Measurements from ENCODE around the gene AHCYL1. TPM values are rescaled to one million over a fixed set of nuclear protein-coding genes. Genes with fewer than 3 reads are reported as not detected.

AHCYL1 gene
- total and polyA plus RNA-seq, 10 of the 15 experiments (the other 5 are each of a cell fraction or from before 2014, with no cell fraction given): 24.7 to 73.6 (median 46.8) TPM

- TF ChIP-seq EZH2 (IDR thresholded peaks at IDR 0.05; ENCODE audit: borderline replicate concordance, control insufficient read depth, low read depth, low read length) (no peak), SREBF2 (IDR thresholded peaks at IDR 0.05; ENCODE audit: low read length) (no peak), EP300 (IDR thresholded peaks at IDR 0.05; ENCODE audit: borderline replicate concordance in 1 of 2, control insufficient read depth in 1 of 2, low read depth in 2 of 2, low read length in 2 of 2) (no peak), NFIC (IDR thresholded peaks at IDR 0.05; ENCODE audit: low read depth, low read length) (peak; percentile 42; the same call in 1 of the 2 replicates), MTA3 (IDR thresholded peaks at IDR 0.05; ENCODE audit: borderline replicate concordance, low read length) (0 out of 2 replicates have a peak, but pooled peaks have one; percentile 38), POLR2A (IDR thresholded peaks at IDR 0.05; ENCODE audit: low read depth, low read length) (no peak), RUNX3 (IDR thresholded peaks at IDR 0.05; ENCODE audit: low read length) (peak; percentile 26; the same call in 1 of the 2 replicates), NR2F1 (conservative IDR thresholded peaks at IDR 0.05) (0 out of 2 replicates have a peak, but pooled peaks have one; percentile 13), PML (IDR thresholded peaks at IDR 0.05; ENCODE audit: low read length) (no peak), ZNF687 (IDR thresholded peaks at IDR 0.05) (no peak), DPF2 (IDR thresholded peaks at IDR 0.05) (0 out of 2 replicates have a peak, but pooled peaks have one; percentile 24), SMARCA5 (IDR thresholded peaks at IDR 0.05) (no peak), BMI1 (IDR thresholded peaks at IDR 0.05; ENCODE audit: borderline replicate concordance) (no peak), JUNB (IDR thresholded peaks at IDR 0.05) (peak; percentile 50; the same call in 1 of the 2 replicates), CHD2 (IDR thresholded peaks at IDR 0.05; ENCODE audit: borderline replicate concordance, low read depth, low read length) (no peak), RBBP5 (conservative IDR thresholded peaks at IDR 0.05) (no peak), BCL3 (IDR thresholded peaks at IDR 0.05; ENCODE audit: borderline replicate concordance, insufficient read depth, low read depth, low read length, poor library complexity, severe bottlenecking) (no peak), ZBED1 (IDR thresholded peaks at IDR 0.05; ENCODE audit: borderline replicate concordance) (no peak), ZNF274 (IDR thresholded peaks at IDR 0.05; ENCODE audit: insufficient read depth, insufficient read length) (no peak), ELK1 (IDR thresholded peaks at IDR 0.05; ENCODE audit: low read depth, low read length) (no peak), IKZF2 (IDR thresholded peaks at IDR 0.05) (peak; percentile 35 to 45; a peak in 2 of 4 replicates), ATF2 (IDR thresholded peaks at IDR 0.05; ENCODE audit: low read length) (0 out of 2 replicates have a peak, but pooled peaks have one; percentile 23), NR2C1 (IDR thresholded peaks at IDR 0.05) (no peak), SREBF1 (IDR thresholded peaks at IDR 0.05; ENCODE audit: low read length) (no peak)
Observed at GRCh38 chr1:110003747-110004428, 19.3 kb downstream of the AHCYL1 start (continued).

Measured in GM12878 (cell line).